Neural progenitor cell (in vitro differentiated cells): ENCODE measurements around the gene PPIE.
"Not testable (repeated sequence)": the region's sequence is repeated elsewhere in the genome, so short reads cannot be mapped to it uniquely, and the experiment has no call there.

ENCODE experiments used
- CTCF ChIP-seq: fragments of 200-600 bp; sonication (generic); IDR thresholded peaks from 2 replicates; pipeline ENCODE4 v1.5.1; 2017; ENCODE audit warnings: antibody characterized with exemption, mild to moderate bottlenecking
- EZH2 ChIP-seq: fragments of 200-600 bp; sonication (generic); IDR thresholded peaks from 2 replicates; pipeline ENCODE4 v1.6.1; 2017; ENCODE audit warnings: antibody characterized with exemption, mild to moderate bottlenecking, moderate library complexity

GRCh38 chr1:39769502-39769901 lies 30.8 kb downstream of the PPIE start:
- TF ChIP-seq CTCF, EZH2: not testable (repeated sequence)
